ENCODE data around the gene SLC18B1.

GRCh38 chr6:132746048-132746447 is 52.4 kb downstream of the SLC18B1 start:
- TF ChIP-seq CTCF (optimal IDR thresholded peaks at IDR 0.05 in 1 of 3, IDR thresholded peaks at IDR 0.05 in 1 of 3, conservative IDR thresholded peaks at IDR 0.05 in 1 of 3; ENCODE audit: extremely low read depth in 1 of 3, insufficient read depth in 2 of 3, low read length in 3 of 3) (no peak), EZH2 (IDR thresholded peaks at IDR 0.05; ENCODE audit: low read length) (no peak)
